Suprapubic skin (tissue), 4 donors: ENCODE results near the gene PRMT5.

ENCODE experiments used
- CTCF ChIP-seq, 2 donors: fragments of 200-600 bp in 1 of 2; fragments of 450-650 bp in 1 of 2; sonication (generic) in 1 of 2; IDR thresholded peaks; one replicate each; pipeline ENCODE4 v1.5.1; 2016 to 2019; ENCODE audit warnings: antibody characterized with exemption in 2 of 2, mild to moderate bottlenecking in 1 of 2, moderate library complexity in 1 of 2
- EP300 ChIP-seq: sonication (generic); formaldehyde crosslinking; IDR thresholded peaks from one replicate; pipeline ENCODE4 v1.6.1; 2017; ENCODE audit warnings: antibody characterized with exemption
- POLR2A ChIP-seq, 2 donors: fragments of 450-650 bp; IDR thresholded peaks; one replicate each; pipeline ENCODE4 v1.6.1; 2017; ENCODE audit warnings: antibody characterized with exemption in 2 of 2, mild to moderate bottlenecking in 2 of 2, moderate library complexity in 2 of 2
- POLR2AphosphoS5 ChIP-seq, 3 donors: sonication (generic); formaldehyde crosslinking; IDR thresholded peaks; one replicate each; pipeline ENCODE4 v1.6.1; 2017; ENCODE audit warnings: antibody characterized with exemption in 3 of 3

GRCh38 chr14:22966783-22967269 is 37.6 kb upstream of the PRMT5 start:
- no peak for TF ChIP-seq POLR2A (IDR thresholded peaks at IDR 0.05)
- no peak for TF ChIP-seq CTCF (IDR thresholded peaks at IDR 0.05)
- no peak for TF ChIP-seq EP300
- TF ChIP-seq POLR2AphosphoS5 (IDR thresholded peaks at IDR 0.05), result no peak
